HG03575 (cell line): ENCODE data around the gene FKBP2.

Experiments used
- ATAC-seq: cut with Tn5 transposase; IDR thresholded peaks from one replicate; pipeline ENCODE4 v1.9.1; 2021; ENCODE audit not compliant: unreplicated experiment, insufficient number of reproducible peaks, low FRiP score; ENCODE audit errors: extremely low read depth

FKBP2 gene

GRCh38 chr11:64292460-64293254 is 51.8 kb downstream of the FKBP2 start:
- no peak for ATAC-seq
